Dedifferentiated amniotic fluid mesenchymal stem cell (primary cell): Measurements from ENCODE around the gene PRKAA1.

Experiments
- DNase-seq: peaks from one replicate; pipeline ENCODE4 v3.0.0-alpha.2; 2016; ENCODE audit errors: extremely low spot score

PRKAA1 gene

GRCh38 chr5:40780199-40780598 lies 18.0 kb downstream of the PRKAA1 start:
- DNase-seq = no peak

GRCh38 chr5:40779561-40779960 lies 18.6 kb downstream of the PRKAA1 start:
- no peak for DNase-seq

GRCh38 chr5:40778133-40778532 lies 20.0 kb downstream of the PRKAA1 start:
- no peak for DNase-seq

DNA sequence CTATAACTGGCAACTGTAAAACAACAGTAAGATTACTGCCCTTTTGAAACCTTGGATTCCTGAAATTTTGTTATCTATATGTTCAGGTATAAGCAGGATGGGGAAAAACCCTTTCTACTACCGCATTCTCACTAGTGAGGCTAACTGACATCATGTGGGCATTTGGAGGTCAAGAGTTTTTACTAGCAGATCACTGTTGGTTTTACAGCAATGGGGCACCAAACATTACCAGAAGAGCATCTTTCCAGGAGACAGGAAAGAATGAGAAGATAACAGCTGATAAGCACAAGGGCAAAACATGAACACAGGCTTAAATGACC lies 21.6 kb downstream of the PRKAA1 start:
- DNase-seq = no peak

- no peak for DNase-seq
Observed at GRCh38 chr5:40775846-40776657, 22.1 kb downstream of the PRKAA1 start.

GRCh38 chr5:40775085-40775845 lies 22.9 kb downstream of the PRKAA1 start:
- no peak for DNase-seq

- no peak for DNase-seq
Observed at GRCh38 chr5:40774623-40775022, 23.6 kb downstream of the PRKAA1 start.

DNA sequence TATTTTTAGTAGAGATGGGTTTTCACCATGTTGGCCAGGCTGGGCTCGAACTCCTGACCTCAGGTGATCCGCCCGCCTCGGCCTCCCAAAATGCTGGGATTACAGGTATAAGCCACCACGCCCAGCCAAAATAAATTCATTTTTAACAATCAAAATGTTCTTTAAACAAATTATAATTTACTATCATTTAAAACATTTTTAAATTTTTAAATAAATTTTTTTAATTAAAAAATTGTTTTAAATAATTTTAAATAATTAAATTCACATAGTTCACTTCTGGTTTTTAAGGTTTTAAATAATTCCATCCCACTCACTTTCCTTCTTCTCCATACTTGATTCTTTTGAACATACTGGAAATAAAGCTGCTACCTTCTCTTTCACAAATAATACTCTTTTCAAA lies 27.4 kb downstream of the PRKAA1 start:
- DNase-seq = no peak

GRCh38 chr5:40762705-40763104 lies 35.5 kb downstream of the PRKAA1 start:
- DNase-seq = no peak

- DNase-seq = no peak
Observed at GRCh38 chr5:40757400-40757799, 40.8 kb downstream of the PRKAA1 start.

DNA sequence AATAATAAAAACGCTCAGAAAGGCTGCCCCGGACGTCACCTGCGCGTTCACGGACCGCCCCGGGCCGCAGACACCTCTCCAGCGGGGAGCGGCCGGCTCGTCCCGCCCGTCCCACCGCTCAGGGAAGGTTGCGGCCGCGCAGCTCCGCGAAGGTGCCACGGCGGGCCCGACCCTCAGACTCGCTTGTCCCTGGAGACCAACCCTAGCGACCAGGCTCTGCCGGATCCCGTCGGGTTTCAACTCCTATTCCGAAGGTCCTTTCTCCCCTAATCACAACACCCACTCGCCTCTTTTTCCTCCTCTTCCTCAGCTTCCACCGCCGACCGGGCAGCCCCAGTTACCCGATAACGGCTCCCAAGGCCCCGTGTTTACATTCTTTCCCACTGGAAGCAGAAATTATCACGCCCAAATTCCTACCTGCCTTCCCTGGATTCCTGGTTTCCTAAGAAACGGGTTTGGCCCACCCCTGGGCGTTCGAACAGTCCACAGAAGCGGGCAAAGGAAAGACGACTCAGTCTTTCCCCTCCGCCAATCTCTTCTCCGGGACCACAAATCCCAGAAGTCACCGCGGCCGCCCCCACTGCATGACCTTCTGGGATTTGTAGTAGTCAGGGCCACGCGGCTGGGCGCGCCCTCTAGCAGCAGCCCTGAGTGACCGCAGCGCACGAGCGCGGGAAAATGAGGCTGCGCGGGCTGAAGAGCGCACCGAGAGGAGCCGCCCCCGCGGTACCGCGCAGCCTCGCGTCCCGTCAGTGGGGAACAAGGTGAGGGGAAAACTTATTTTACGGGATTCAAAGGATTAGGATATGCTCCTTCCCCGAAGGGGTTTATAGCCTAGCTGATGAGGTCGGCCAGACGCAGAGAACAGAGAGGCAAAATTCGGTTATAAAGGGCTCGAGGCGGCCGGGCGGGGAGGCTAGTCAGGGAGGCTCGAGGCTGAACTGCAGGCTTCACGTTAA lies 42.5 kb downstream of the PRKAA1 start, which contains the start of gene TTC33:
Gene TTC33, minus strand, starts transcription at position 555 of the 959 bp plus-strand sequence. CDS start 8,943 bp downstream, outside the sequence.
- peak; percentile 89 for DNase-seq

- DNase-seq = peak; percentile 88
Observed at GRCh38 chr5:40755093-40755406, 43.1 kb downstream of the PRKAA1 start.

DNA sequence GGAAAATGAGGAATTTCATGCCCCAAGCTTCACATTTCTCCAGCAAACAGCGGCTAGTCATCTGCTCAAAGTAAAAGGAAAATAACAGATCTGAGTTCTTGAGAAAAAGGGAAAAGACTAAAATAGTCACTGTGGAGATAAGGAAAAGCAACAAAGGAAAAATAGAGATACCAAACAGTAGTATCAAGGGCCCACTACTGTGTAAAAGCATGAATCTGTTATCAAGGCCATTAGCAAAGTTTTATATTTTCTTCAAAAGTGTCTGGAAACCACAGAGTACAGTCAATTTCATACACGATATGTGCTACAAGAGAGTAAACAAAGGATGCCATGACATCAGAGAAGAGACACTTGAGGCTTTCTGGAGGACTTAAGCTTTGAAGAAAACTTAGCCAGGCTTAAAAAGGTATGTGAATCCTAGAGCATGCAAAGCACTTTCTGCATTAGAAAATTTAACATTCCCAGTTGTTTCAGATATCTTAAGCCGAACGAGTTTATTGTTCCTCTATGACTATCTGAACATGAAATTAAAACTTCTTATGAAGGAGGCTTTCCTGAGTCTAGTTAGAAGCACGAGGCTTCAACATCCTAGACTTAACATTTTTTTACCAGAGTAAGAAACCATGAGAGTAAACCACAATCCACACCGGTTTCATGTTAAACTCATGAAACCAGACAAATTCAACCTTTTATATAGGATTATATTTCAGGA lies 43.6 kb downstream of the PRKAA1 start:
- DNase-seq = peak; percentile 34

DNA sequence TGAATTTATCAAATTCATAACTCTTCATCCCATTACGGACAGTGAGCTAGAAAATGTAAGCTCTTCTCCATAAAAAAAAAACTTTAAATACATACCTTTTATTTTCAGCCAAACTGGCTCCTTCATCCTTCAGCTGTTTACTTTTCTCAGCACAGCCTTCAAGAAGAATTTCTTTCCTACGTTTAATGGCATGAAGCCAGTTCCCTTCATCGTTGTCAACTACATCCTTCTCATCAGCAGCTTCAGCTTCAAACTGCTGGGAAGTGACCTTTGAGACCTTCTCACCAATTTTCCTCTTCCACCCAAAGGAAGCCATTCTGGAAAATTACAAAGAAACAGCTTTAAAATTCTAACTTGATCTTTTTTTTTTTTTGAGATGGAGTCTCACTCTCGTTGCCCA lies 51.5 kb downstream of the PRKAA1 start:
- DNase-seq = no peak

- DNase-seq = no peak
Observed at GRCh38 chr5:40743771-40744170, 54.4 kb downstream of the PRKAA1 start.

DNA sequence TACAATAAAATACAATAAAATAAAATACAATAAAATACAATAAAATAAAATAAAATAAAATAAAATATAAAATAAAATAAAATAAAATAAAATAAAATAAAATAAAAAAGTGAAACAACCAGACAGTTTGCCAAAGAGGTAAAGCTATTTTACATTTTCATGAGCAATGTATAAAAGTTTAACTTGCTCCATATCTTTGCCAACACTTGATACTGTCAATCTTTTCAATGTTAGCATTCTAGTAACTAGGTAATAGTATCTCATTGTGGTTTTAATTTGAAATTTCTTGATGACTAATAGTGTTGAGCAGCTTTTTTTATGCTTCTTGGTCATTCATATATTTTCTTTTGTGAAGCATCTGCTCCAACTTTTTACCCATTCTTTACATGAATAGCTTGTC lies 59.7 kb downstream of the PRKAA1 start:
- no peak for DNase-seq

GRCh38 chr5:40736103-40736875 lies 61.9 kb downstream of the PRKAA1 start:
- DNase-seq = peak; percentile 69

- DNase-seq = no peak
Observed at GRCh38 chr5:40735609-40736008, 62.6 kb downstream of the PRKAA1 start.

GRCh38 chr5:40734986-40735385 lies 63.2 kb downstream of the PRKAA1 start:
- DNase-seq = no peak

- DNase-seq = no peak
Observed at GRCh38 chr5:40733879-40734563, 64.2 kb downstream of the PRKAA1 start.
